NCI-H1417 (cell line): Measurements from ENCODE around the gene PSME1.

Experiments used
- DNase-seq, 3 experiments: peaks; one replicate each; lab custom pipeline; 2025; lab: John Stamatoyannopoulos, UW

Gene PSME1

DNA sequence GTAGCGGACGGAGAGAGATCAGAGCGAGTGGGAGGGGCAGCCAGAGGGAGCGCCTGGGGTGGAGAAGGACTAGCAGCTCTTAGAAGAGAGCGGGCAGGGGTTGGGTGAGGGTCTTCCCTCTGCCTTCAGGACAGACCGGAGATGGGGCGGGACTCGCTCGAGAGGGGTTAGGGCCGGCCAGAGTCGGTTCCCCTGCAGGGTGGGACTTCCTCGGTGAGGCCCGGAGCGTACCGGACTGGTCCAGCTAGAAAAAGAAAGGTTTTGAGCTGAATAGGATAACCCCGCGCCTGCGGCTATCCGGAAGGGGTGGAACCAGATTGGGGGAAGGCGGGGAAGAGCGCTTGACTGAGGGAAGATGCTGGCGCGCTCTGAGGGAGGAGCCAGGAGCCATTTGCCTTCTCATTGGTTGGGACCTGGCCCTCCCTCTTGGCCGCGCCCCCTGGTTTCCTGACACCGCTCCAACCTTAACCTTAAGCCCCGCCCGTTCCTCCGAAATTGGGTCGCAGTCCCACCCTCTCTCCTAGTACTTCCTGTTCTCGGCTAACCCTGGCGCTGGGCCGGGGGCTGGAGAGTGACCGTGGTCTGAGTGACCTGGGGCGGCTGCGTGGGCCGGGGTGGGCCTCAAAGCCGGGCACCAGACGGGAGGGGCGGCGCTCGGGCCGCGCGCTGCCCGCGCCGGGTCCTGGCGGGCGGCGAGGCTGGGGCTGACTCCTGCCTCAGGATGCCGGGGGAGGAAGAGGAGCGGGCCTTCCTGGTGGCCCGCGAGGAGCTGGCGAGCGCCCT lies 11.2 kb downstream of the PSME1 start, which contains the start of gene RNF31:
RNF31 (plus strand) TSS at position 521 of the 783 bp plus-strand sequence; CDS start at position 722, 201 bp downstream.
- DNase-seq: peak; percentile 99

- DNase-seq: peak in 1 of 3 experiments; percentile 48
Measured at GRCh38 chr14:24147761-24148428, 11.9 kb downstream of the PSME1 start.

DNA sequence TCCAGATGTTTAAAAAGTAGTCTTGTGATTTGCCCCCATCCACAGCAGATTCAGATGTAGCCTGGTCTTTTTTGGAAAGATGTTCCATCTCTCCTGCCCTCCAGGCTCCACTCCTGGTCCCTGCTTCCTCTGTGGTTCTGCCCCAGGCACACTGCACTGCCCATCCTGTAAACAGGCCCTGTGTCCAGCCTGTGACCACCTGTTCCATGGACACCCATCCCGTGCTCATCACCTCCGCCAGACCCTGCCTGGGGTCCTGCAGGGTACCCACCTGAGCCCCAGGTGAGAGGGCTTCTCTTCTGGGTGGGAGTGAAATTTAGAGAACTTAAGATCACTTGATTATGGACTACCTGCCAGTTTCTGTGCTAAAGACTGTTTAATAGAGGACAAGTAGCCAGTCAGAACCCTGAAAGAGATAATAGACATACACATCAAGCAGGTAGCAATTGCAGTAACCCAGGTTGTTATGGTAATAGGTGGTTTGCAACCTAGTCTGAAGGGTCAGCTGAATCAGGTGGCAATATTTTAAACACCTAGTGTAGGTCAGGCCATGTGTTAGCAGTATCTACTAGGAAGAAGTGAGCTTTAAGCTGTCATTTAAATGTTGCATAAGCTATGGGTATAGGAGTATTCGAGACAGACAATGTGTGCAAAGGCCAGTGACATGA lies 13.4 kb downstream of the PSME1 start:
- no peak for DNase-seq

GRCh38 chr14:24150061-24150460 lies 14.1 kb downstream of the PSME1 start:
- no peak for DNase-seq

DNA sequence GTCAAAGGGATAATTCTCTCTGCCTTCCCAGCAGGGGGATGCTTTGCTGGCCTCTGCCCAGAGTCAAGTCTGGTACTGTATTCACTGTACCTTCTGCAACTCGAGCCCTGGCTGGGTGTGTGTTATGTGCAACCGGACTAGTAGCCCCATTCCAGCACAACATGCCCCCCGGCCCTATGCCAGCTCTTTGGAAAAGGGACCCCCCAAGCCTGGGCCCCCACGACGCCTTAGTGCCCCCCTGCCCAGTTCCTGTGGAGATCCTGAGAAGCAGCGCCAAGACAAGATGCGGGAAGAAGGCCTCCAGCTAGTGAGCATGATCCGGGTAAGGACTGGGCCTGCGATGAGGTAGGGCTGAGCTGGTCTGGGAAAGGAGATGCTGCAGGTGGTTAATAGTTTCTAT lies 14.6 kb downstream of the PSME1 start:
- no peak for DNase-seq

DNA sequence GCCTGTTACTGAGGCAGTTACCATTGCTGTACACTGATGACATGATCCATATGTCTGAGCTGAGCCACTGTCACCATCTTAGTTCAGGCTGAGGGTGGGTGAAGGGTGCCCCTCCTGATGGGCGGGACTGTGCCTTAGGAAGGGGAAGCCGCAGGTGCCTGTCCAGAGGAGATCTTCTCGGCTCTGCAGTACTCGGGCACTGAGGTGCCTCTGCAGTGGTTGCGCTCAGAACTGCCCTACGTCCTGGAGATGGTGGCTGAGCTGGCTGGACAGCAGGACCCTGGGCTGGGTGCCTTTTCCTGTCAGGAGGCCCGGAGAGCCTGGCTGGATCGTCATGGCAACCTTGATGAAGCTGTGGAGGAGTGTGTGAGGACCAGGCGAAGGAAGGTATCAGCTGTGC lies 15.0 kb downstream of the PSME1 start:
- no peak for DNase-seq

- no peak for DNase-seq
Measured at GRCh38 chr14:24151404-24152080, 15.5 kb downstream of the PSME1 start.

DNA sequence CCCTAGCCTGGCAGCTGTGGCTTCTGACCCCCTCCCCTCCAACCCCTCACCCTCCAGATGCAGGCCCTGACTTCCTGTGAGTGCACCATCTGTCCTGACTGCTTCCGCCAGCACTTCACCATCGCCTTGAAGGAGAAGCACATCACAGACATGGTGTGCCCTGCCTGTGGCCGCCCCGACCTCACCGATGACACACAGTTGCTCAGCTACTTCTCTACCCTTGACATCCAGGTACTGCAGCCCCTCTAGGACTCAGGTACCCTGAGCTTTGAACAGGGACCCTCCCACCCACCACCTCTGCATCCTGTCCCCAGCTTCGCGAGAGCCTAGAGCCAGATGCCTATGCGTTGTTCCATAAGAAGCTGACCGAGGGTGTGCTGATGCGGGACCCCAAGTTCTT lies 19.1 kb downstream of the PSME1 start:
- DNase-seq: no peak

DNA sequence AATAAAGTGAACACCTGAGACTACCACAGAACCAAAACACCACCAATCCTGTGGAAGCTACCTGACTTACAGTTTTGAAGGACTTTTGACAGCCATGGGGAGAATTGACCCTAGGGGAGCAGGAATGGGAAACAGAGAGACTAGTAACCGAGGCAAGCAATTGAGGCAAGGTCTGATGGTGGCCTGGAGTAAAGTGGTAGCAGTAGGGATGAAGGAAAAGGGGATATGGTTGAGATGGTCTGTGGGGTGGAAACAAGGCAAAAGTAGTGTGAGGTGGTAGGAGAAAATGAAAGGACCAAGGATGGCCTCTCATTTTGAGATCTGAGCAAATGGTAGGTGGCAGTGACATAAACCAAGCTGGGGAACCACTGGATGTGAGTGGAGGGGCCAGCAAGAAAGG lies 20.8 kb downstream of the PSME1 start:
- no peak for DNase-seq

GRCh38 chr14:24157331-24157730 lies 21.3 kb downstream of the PSME1 start:
- no peak for DNase-seq

GRCh38 chr14:24159777-24160498 lies 23.9 kb downstream of the PSME1 start:
- no peak for DNase-seq

DNA sequence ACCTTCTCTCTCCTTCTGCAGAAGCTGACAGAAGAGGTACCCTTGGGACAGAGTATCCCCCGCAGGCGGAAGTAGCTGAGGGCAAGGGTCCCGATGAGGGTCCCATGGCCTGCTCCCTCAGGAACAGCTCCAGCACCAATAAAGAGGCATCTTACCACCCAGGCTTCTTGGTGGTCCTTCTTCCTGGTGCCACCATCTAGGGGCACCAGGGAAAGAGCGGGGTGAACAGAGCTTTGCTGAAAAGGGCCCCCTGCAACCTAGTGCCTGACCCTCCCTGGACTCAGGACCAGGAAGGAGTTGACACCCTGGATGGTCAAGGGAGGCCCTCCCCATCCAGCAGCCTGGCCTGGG lies 24.5 kb downstream of the PSME1 start:
- DNase-seq: no peak

GRCh38 chr14:24160850-24161804 lies 25.1 kb downstream of the PSME1 start, which contains the start of gene IRF9:
IRF9 (plus strand) TSS chr14:24161265; CDS start chr14:24162145, 880 bp downstream.
- DNase-seq: peak; percentile 93 to 98 (median 97)

- DNase-seq: no peak
Measured at GRCh38 chr14:24162093-24162492, 26.1 kb downstream of the PSME1 start.

- no peak for DNase-seq
Measured at GRCh38 chr14:24164518-24164991, 28.6 kb downstream of the PSME1 start.

- DNase-seq: no peak
Measured at GRCh38 chr14:24165785-24166184, 29.8 kb downstream of the PSME1 start.

DNA sequence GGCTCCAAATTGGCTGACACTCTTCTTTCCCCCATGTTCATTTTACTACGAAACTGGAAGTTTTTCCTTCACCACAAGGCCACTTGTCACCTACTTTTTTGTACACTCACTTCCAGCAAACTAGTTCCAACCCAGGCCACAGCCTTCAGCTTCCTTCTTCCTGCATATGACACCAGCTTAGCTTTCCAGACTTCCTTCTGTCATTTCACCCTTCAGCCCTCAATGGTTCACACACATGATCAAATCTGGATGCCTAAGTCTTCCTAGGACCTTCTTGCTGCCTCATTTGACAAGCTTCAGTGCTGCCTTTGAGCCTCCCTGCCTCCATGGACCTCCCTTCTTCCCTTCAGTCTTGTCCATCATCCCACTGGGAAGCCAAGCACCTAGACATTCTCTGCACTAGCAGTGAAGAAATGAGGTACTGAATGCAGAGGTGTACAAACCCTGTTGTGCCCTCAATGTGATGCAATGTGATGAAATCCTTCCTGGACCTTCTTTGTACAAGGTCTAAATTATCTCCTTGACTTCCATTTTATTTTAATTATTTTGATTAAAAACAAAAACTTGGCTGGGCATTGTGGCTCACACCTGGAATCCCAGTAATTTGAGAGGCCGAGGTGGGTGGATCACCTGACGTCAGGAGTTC lies 31.6 kb downstream of the PSME1 start:
- no peak for DNase-seq

- peak; percentile 92 to 99 (median 98) for DNase-seq
Measured at GRCh38 chr14:24171422-24172260, 35.6 kb downstream of the PSME1 start, which contains the start of gene REC8. REC8 (plus strand) TSS chr14:24172080; CDS start chr14:24172553, 473 bp downstream.
